GM10248 (cell line): ENCODE measurements around the gene CENPQ.

Source experiments
- CTCF ChIA-PET: fragments of 300-600 bp; sonication (Branson Sonifier 250); formaldehyde crosslinking; extraction: SDS; loops from one replicate; lab custom pipeline; 2021; ENCODE audit warnings: antibody characterized with exemption; lab: Yijun Ruan, JAX
- POLR2A ChIA-PET: fragments of 350-650 bp; sonication (Branson Sonifier 250); formaldehyde crosslinking; extraction: SDS; loops from one replicate; lab custom pipeline; 2020; ENCODE audit warnings: antibody characterized with exemption; lab: Yijun Ruan, JAX
- DNase-seq: peaks from one replicate; pipeline ENCODE4 v3.0.0; 2012; ENCODE audit errors: extremely low spot score
- TF ChIP-seq, protein P1 (sequence below): IDR thresholded peaks from 2 replicates; pipeline ENCODE4 v1.5.1; 2012; ENCODE audit warnings: mild to moderate bottlenecking, low read depth; ENCODE audit errors: extremely low read depth, missing control alignments, control extremely low read depth

Gene CENPQ, protein sequence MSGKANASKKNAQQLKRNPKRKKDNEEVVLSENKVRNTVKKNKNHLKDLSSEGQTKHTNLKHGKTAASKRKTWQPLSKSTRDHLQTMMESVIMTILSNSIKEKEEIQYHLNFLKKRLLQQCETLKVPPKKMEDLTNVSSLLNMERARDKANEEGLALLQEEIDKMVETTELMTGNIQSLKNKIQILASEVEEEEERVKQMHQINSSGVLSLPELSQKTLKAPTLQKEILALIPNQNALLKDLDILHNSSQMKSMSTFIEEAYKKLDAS

DNA sequence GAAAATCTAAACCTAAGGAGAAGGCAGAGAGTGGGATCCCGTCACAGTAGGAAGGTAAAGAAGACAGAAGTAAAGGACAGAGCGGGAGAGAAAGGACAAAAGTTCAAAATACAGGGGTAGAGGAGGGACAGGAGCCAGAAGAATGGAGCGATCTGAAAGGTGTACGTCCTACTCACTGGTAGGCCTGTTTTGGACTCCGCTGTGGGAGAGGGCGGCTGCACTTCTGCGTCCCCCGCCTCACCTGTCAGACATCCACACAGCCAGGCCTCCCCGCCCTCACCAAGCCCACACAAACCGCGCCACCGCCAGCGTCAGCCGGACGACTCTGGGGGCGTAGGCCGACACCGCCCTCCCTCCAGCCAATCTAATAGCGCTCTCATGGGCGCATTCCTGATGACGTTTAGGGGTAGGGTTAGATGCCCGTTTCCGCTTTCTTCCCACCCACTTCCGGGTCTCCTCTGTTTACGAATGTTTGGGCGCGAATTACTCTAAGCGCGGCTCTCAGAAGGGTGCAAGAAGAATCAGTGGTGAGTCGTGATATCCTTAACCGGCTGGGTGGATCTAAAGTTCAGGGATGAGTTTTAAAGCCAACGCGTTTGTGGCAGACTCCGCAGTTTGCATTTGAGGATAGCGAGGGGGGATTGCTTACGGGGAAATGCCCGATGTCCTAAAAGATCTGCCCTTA is at the start of gene CENPQ, which contains the start of gene MMUT:
TSS of gene CENPQ (plus strand) at position 444 of the 685 bp plus-strand sequence. CDS start 6,807 bp downstream, outside the sequence.
TSS of gene MMUT (minus strand) at position 327 of the 685 bp plus-strand sequence. CDS start 3,787 bp downstream, outside the sequence.
- DNase-seq = peak; percentile 90
- POLR2A ChIA-PET = no interaction called here
- CTCF ChIA-PET = no interaction called here

DNA sequence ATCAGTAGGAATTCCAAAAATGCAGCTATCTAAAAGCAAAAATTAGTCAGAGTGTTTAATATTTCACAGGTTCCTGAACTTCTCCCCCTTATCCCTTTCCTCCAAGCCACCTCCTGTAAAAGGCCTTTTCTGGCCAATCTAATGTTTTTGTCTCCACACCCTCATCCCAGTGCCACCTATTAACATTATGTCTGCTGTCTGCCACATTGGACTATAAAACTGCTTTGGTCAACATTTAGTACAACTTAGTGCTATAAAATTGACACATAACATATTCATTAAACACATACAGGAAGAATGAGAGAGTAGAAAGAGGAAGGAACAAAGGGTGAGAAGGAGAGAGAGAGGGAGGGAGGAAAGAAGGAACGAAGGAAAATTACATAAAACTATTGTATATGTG is 47.8 kb upstream of the CENPQ start:
- TF ChIP-seq, protein P1, sequence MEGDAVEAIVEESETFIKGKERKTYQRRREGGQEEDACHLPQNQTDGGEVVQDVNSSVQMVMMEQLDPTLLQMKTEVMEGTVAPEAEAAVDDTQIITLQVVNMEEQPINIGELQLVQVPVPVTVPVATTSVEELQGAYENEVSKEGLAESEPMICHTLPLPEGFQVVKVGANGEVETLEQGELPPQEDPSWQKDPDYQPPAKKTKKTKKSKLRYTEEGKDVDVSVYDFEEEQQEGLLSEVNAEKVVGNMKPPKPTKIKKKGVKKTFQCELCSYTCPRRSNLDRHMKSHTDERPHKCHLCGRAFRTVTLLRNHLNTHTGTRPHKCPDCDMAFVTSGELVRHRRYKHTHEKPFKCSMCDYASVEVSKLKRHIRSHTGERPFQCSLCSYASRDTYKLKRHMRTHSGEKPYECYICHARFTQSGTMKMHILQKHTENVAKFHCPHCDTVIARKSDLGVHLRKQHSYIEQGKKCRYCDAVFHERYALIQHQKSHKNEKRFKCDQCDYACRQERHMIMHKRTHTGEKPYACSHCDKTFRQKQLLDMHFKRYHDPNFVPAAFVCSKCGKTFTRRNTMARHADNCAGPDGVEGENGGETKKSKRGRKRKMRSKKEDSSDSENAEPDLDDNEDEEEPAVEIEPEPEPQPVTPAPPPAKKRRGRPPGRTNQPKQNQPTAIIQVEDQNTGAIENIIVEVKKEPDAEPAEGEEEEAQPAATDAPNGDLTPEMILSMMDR = no peak
- ChIA-PET CTCF (no interaction called here), POLR2A (no interaction called here)
- DNase-seq = no peak

More for the DNA sequence above, at the start of gene CENPQ, which contains the start of gene MMUT:
- TF ChIP-seq, protein P1 = no peak

DNA sequence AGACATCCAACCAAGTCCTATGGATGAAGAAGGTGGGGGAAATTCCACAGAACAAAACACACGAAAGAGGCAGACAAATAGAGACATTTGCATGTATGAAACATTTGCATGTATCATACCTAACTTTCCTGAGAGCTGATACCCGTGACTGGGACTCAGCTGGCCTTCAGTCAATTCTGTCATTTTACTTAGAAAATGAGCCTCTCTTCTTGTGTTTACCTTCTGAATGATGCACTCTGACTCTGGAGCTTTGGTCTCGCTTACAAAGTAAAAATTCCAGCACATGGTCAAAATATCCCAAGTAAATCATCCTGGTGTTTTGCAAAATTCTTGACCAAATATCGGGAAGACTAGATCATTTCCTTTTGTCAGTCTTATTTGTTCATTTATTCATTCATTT is 47.0 kb upstream of the CENPQ start:
- no peak for DNase-seq
- ChIA-PET POLR2A (no interaction called here), CTCF (interaction anchor here (1.8 kb wide), 1 partner anchor 19 kb away, joined by 5 read pairs; no protein-coding TSS in a partner anchor)

DNA sequence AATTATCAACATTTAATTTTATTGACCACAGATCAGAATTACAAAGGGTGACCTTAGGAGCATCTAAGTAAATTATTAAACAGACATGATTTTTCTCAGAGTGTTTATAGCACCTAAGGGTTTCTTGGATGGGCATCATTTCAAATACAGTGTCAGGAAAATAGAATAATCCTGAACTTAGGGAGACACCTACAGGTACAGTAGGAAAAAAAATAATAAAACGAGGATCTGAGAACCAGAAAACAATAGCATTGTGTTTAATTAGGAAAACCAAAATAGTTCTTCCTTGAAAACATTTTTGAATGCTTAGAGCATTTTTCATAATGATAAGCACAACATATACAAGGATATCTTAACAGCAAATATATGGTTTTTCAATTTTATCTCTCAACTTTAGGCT is 39.4 kb upstream of the CENPQ start:
- TF ChIP-seq, protein P1 = no peak
- DNase-seq = no peak
- POLR2A ChIA-PET = no interaction called here
- CTCF ChIA-PET = interaction anchor here (1.7 kb wide), 1 partner anchor 11 kb away, joined by 6 read pairs; no protein-coding TSS in a partner anchor

More for the DNA sequence above, 47.0 kb upstream of the CENPQ start:
- TF ChIP-seq, protein P1 = no peak

DNA sequence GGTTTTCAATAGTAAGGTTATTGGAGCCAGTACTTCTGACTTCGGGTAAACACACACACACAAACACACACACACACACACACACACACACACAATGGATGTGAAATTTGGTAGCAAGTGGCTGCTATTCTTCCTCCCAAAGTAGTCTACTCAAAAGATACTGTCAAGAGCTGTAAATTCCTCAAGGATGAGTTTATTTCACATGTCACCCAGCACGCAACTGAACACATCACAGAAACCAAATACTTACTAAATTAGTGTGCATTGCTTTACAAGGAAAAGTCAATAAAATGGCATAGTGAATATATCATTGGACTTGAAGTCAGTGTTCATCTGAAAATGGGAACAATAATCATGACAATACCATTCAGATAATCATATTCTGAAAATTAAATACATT is 33.0 kb upstream of the CENPQ start:
- TF ChIP-seq, protein P1 = no peak
- DNase-seq = no peak
- POLR2A ChIA-PET = no interaction called here
- CTCF ChIA-PET = interaction anchor here (3.7 kb wide), 1 partner anchor 20 kb away, joined by 20 read pairs; no protein-coding TSS in a partner anchor

DNA sequence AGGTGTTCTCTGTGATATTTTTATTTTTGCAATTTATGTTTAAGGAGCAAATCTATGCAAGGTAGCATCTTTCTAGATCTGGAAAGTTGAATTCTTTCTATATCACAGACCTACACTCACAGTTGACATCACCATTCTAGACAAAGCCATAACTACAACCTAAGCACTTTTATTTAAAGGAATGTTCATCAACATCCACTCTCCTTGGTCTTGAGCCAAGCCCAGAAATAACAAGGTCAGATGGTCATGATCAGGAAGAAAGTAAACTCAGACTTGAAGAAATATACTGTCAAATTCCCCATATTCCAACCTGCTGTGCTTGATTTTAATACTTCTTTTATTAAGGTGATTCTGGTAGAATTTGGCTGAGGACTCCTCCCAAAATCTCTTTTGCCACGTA is 32.3 kb upstream of the CENPQ start:
- TF ChIP-seq, protein P1 = no peak
- ChIA-PET POLR2A (no interaction called here), CTCF (no interaction called here)
- no peak for DNase-seq
